GM04503 (cell line): ENCODE data around the gene LRIG1.

Source experiments
- DNase-seq: peaks from one replicate; pipeline ENCODE4 v3.0.0-alpha.2; 2012; ENCODE audit warnings: low read depth

Gene LRIG1

GRCh38 chr3:66385066-66385465 is 115.8 kb downstream of the LRIG1 start:
- no peak for DNase-seq

- no peak for DNase-seq
Measured at GRCh38 chr3:66383998-66384745, 116.7 kb downstream of the LRIG1 start.

- DNase-seq, result no peak
Measured at GRCh38 chr3:66383023-66383422, 117.8 kb downstream of the LRIG1 start.

GRCh38 chr3:66382142-66382541 is 118.7 kb downstream of the LRIG1 start:
- DNase-seq, result no peak

GRCh38 chr3:66381626-66382025 is 119.2 kb downstream of the LRIG1 start:
- DNase-seq, result no peak

- DNase-seq, result no peak
Measured at GRCh38 chr3:66380200-66380932, 120.5 kb downstream of the LRIG1 start.

GRCh38 chr3:66379565-66379964 is 121.3 kb downstream of the LRIG1 start:
- no peak for DNase-seq

- no peak for DNase-seq
Measured at GRCh38 chr3:66378256-66378655, 122.6 kb downstream of the LRIG1 start.

GRCh38 chr3:66377800-66378199 is 123.0 kb downstream of the LRIG1 start:
- DNase-seq, result no peak

- no peak for DNase-seq
Measured at GRCh38 chr3:66376568-66376967, 124.3 kb downstream of the LRIG1 start.

GRCh38 chr3:66372681-66373350 is 128.0 kb downstream of the LRIG1 start:
- no peak for DNase-seq

GRCh38 chr3:66371432-66371831 is 129.4 kb downstream of the LRIG1 start:
- DNase-seq, result no peak

- no peak for DNase-seq
Measured at GRCh38 chr3:66370179-66370578, 130.6 kb downstream of the LRIG1 start.

GRCh38 chr3:66367979-66368378 is 132.8 kb downstream of the LRIG1 start:
- no peak for DNase-seq

- no peak for DNase-seq
Measured at GRCh38 chr3:66366747-66367146, 134.1 kb downstream of the LRIG1 start.

GRCh38 chr3:66365080-66365479 is 135.7 kb downstream of the LRIG1 start:
- DNase-seq, result no peak

GRCh38 chr3:66363148-66363547 is 137.7 kb downstream of the LRIG1 start:
- DNase-seq, result no peak

GRCh38 chr3:66362541-66362941 is 138.3 kb downstream of the LRIG1 start:
- DNase-seq, result no peak

GRCh38 chr3:66361356-66361755 is 139.5 kb downstream of the LRIG1 start:
- no peak for DNase-seq

- DNase-seq, result no peak
Measured at GRCh38 chr3:66355997-66356396, 144.8 kb downstream of the LRIG1 start.

GRCh38 chr3:66355394-66355793 is 145.4 kb downstream of the LRIG1 start:
- DNase-seq, result no peak

GRCh38 chr3:66354001-66354400 is 146.8 kb downstream of the LRIG1 start:
- DNase-seq, result no peak

- no peak for DNase-seq
Measured at GRCh38 chr3:66353530-66353929, 147.3 kb downstream of the LRIG1 start.
